COLO668 (cell line): ENCODE data around the gene DNASE2.
"Not testable (repeated sequence)": the region's sequence is repeated elsewhere in the genome, so short reads cannot be mapped to it uniquely, and the experiment has no call there.

Experiments
- DNase-seq: peaks from one replicate; lab custom pipeline; 2025; ENCODE audit not compliant: unreplicated experiment; lab: John Stamatoyannopoulos, UW

DNASE2 gene

GRCh38 chr19:12865746-12866415 lies 15.4 kb downstream of the DNASE2 start:
- no peak for DNase-seq

- DNase-seq, result peak; percentile 41
Observed at GRCh38 chr19:12864721-12865715, 16.2 kb downstream of the DNASE2 start.

DNA sequence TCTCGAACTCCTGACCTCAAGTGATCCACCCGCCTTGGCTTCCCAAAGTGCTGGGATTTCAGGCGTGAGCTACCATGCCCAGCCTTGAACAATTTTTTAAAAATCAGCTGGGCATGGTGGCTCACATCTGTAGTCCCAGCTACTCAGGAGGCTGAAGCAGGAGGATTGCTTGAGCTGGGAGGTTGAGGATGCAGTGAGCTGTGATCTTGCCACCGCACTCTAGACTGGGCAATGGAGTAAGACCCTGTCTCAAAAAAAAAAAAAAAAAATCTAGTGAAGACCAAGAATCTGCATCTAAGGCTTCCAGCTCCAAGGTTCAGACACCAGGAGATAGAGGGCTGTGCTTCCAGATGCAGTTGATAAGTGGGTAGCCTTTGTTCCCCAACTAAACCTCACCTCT lies 17.1 kb downstream of the DNASE2 start:
- no peak for DNase-seq

GRCh38 chr19:12859546-12859945 lies 21.7 kb downstream of the DNASE2 start:
- DNase-seq, result no peak

DNA sequence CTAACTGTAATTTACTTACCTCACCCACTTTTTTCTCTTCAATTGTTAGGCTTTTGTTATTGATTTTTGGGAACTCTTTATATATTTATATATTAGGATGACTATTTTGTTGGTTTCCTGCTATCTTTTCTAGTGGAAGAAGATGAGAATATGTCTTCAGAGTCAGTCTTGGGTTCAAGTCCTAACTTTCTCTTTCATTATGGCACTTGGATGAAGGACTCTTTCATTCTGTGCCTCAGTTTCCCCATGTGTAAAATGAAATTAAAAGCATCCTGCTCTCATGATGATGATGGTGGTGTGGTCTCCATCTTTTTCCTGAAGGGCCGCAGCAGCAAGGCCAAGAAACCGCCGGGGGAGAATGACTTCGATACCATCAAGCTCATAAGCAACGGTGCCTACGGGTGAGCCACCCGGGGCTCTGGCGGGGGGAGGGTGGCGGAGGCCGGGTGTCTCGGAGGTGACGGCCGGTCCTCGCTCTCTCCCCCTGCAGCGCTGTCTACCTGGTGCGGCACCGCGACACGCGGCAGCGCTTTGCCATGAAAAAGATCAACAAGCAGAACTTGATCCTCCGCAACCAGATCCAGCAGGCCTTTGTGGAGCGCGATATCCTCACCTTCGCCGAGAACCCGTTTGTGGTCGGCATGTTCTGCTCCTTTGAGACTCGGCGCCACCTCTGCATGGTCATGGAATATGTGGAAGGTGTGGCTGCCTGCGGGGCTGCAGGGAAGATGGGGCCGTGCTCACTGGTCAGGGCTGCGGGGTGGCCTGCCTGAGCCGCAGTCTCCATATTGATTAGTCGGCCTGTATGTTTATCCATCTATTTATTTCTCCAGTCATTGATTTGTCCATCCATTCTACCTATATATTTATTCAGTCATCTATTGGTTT lies 23.0 kb downstream of the DNASE2 start:
- DNase-seq, result no peak

DNA sequence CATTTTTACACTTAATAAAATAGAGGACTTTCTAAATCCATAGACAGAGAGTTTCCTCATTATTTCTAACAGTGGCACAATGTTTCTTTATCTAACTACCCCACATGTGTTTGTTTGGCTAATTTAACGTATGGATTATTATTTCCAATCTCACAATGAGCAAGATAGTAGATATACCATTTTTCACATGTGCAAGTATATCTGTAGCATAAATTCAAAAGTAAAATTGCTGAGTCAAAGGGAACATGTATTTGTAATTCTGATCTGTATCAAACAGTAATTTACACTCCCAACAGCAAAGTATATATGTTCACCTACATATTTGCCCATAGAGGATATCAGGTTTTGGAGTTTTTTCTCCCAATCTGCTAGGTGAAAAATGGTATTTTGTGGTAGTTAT lies 24.6 kb downstream of the DNASE2 start:
- DNase-seq, result no peak

- peak; percentile 83 for DNase-seq
Observed at GRCh38 chr19:12847159-12848139, 33.8 kb downstream of the DNASE2 start.

- not testable (repeated sequence) for DNase-seq
Observed at GRCh38 chr19:12846613-12847012, 34.6 kb downstream of the DNASE2 start.

- no peak for DNase-seq
Observed at GRCh38 chr19:12843999-12844732, 37.1 kb downstream of the DNASE2 start.

GRCh38 chr19:12843328-12843727 lies 37.9 kb downstream of the DNASE2 start:
- DNase-seq, result no peak

GRCh38 chr19:12842511-12842910 lies 38.7 kb downstream of the DNASE2 start:
- no peak for DNase-seq

- no peak for DNase-seq
Observed at GRCh38 chr19:12841094-12841493, 40.2 kb downstream of the DNASE2 start.

DNA sequence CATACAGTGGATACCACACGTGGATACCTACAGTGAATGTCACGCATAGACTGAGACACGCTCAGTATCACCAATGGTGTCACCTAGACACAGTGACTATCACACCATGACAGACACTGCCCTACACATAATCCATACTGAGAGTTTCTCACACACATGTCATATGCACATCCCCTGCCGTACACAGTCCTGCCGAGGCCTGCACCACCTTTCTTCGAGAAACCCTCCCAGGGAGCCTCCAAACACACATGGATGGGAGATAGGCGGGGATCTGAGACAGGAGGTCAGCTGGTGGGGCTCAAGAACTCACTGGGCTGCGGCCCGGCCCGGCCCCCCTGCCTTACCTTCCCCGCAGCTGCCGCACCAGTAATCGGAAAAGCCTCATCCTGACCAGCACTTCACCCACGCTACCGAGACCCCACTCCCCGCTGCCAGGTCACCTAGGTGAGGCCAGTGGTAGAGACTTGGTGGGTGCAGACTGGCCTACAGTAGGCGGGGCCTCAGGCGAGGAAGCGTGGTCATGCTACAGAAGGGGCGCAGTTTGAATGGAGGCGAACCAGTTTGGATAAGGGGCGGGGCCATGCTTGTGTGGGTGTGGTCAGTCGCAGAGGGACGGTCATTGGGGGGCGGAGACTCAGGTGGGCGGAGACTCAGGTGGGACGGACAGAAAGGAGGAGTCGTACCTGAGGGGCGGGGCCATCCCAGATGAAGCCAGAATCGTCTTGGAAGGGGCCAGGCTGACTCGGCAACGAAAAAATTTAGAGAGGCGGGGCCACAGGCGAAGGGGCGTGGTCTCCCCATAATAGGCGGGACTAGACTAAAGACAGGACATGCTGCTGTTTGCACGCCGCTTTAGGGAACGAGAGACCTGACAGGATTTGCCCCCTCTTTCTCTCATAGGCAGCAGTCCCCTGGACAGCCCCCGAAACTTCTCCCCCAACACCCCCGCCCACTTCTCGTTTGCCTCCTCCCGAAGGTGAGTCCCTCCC lies 40.9 kb downstream of the DNASE2 start:
- DNase-seq, result peak; percentile 62

DNA sequence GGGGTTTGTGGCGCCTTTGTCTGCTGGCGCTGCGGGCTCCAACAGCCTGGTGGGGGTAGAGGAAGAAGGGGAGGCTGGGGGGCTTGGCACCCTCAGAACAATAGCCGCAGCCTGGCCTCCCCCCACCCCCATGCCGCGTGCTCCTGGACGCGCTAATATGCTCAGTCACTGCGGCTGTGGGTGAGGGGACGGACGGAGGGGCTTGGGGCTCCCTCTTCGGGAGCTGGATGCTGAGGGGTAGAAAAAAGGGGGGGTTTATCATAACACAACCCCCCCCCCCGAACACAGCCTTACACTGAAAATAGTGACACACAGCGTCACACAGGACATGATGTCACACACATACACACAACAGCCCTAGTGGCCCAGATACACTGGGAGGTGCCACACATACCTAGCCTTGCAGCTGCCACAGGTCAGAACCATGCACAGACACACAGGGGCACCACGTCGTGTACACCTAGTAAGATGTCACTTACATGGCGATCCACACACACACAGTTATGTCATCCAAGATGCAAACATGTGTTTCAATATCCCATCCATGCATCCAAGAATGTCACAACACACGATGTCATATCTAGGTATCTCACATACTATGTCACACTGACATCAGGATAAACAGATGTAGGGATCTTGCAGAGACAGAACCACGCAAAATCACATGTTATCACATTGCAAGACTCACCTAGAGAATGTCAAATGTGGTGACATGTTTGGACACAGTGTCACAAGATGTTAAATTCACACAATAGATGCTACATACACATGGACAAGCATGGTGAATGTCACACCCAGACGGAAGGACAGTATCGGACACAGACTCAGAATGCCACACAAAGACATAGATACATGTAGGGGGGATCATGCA lies 42.1 kb downstream of the DNASE2 start:
- peak; percentile 61 for DNase-seq

DNA sequence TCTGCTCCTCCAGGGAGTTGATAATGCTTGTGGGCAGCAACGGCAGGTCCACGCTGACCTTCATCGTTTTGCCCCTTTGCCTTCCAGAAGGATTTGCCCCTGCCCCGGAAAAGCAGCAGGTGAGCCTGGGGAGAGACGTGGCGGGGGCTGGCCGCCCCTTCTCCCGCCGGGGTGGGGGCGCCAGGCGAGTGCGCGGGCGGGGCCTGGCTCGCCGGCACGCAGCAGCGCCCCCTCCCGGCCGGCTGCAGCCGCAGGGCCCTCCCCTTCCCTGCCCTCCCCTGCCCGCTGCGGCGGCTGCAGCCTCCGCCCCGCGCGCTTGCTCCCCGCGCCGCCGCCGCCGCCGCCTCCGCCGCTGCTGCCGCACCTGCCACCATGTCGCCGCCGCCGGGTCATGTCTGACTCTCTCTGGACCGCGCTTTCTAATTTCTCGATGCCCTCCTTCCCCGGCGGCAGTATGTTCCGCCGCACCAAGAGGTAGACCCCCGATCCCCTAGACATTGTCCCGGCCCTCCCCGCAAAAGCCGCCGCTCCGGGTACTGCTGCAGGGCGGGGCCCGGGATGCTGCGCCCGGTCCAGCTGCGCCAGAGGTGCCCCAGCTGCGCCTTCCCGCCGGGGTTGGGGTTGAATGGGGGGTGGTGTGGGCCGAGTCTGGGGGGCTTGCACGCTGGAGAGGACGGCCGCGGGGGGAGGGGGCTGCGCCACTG lies 42.9 kb downstream of the DNASE2 start, which contains the start of gene MAST1:
TSS of gene MAST1 (plus strand) at position 334 of the 704 bp plus-strand sequence. CDS start at position 392, 58 bp downstream.
- DNase-seq, result peak; percentile 87

GRCh38 chr19:12837225-12837624 lies 44.0 kb downstream of the DNASE2 start:
- no peak for DNase-seq
